OCI-LY1 (cell line): ENCODE data around the gene CIDEC.
"Not testable (repeated sequence)": the region's sequence is repeated elsewhere in the genome, so short reads cannot be mapped to it uniquely, and the experiment has no call there.

ENCODE experiments used
- H2AFZ ChIP-seq: fragments of 200-600 bp; sonication (generic), shearing (Covaris generic); 2 replicates; pipeline ENCODE4 v1.6.0; 2014; ENCODE audit warnings: antibody characterized with exemption, mild to moderate bottlenecking, low read length
- H3F3A ChIP-seq: fragments of 200-600 bp; sonication (generic), shearing (Covaris generic); 2 replicates; pipeline ENCODE4 v1.6.0; 2014; ENCODE audit warnings: mild to moderate bottlenecking, antibody characterized with exemption, low read length, moderate library complexity; ENCODE audit not compliant: insufficient read depth
- H3K27ac ChIP-seq: fragments of 200-600 bp; sonication (generic); 2 replicates; pipeline ENCODE4 v1.5.1; 2014; ENCODE audit warnings: low read length, mixed run types, mild to moderate bottlenecking, low read depth; ENCODE audit not compliant: poor library complexity, severe bottlenecking
- H3K27me3 ChIP-seq: fragments of 200-600 bp; sonication (generic); 2 replicates; pipeline ENCODE4 v1.6.0; 2014; ENCODE audit warnings: antibody characterized with exemption, mild to moderate bottlenecking, low read length, moderate library complexity; ENCODE audit not compliant: insufficient read depth
- H3K36me3 ChIP-seq: fragments of 200-600 bp; sonication (generic); 2 replicates; pipeline ENCODE4 v1.6.1; 2014; ENCODE audit warnings: mild to moderate bottlenecking, antibody characterized with exemption, low read length, moderate library complexity, mixed read lengths; ENCODE audit not compliant: insufficient read depth
- H3K4me1 ChIP-seq: fragments of 200-600 bp; sonication (generic); 2 replicates; pipeline ENCODE4 v1.5.1; 2014; ENCODE audit warnings: mild to moderate bottlenecking, low read length, moderate library complexity; ENCODE audit not compliant: insufficient read depth, severe bottlenecking
- H3K4me2 ChIP-seq: fragments of 200-600 bp; sonication (generic), shearing (Covaris generic); 2 replicates; pipeline ENCODE4 v1.6.1; 2014; ENCODE audit warnings: low read length
- H3K4me3 ChIP-seq: fragments of 200-600 bp; sonication (generic); 2 replicates; pipeline ENCODE4 v1.5.1; 2014; ENCODE audit warnings: low read length, low read depth, mild to moderate bottlenecking, mixed read lengths; ENCODE audit not compliant: poor library complexity, severe bottlenecking
- H3K79me2 ChIP-seq: fragments of 200-600 bp; shearing (Covaris generic); 2 replicates; pipeline ENCODE4 v1.6.1; 2016; ENCODE audit warnings: mixed run types, low read length, mixed read lengths; ENCODE audit not compliant: insufficient read depth
- H3K9ac ChIP-seq: fragments of 200-600 bp; sonication (generic), shearing (Covaris generic); 2 replicates; pipeline ENCODE4 v1.6.1; 2014; ENCODE audit warnings: mild to moderate bottlenecking, low read length, mixed read lengths
- H3K9me2 ChIP-seq: fragments of 200-600 bp; sonication (generic), shearing (Covaris generic); 2 replicates; pipeline ENCODE4 v1.6.1; 2014; ENCODE audit warnings: low read depth, mild to moderate bottlenecking, low read length, mixed read lengths
- H3K9me3 ChIP-seq: fragments of 200-600 bp; shearing (Covaris generic); 2 replicates; pipeline ENCODE4 v1.6.1; 2014; ENCODE audit warnings: low read length, mixed read lengths
- H4K20me1 ChIP-seq: fragments of 200-600 bp; sonication (generic), shearing (Covaris generic); 2 replicates; pipeline ENCODE4 v1.6.0; 2016; ENCODE audit warnings: mild to moderate bottlenecking, low read length; ENCODE audit not compliant: insufficient read depth
- EZH2 ChIP-seq: fragments of 200-600 bp; sonication (generic), shearing (Covaris generic); IDR thresholded peaks from 2 replicates; pipeline ENCODE4 v1.8.0; 2017; ENCODE audit warnings: borderline replicate concordance, mixed run types, mild to moderate bottlenecking, antibody characterized with exemption, low read length, moderate library complexity, mixed read lengths
- TF ChIP-seq, protein P1 (sequence below): fragments of 200-600 bp; sonication (generic), shearing (Covaris generic); IDR thresholded peaks from 2 replicates; pipeline ENCODE4 v1.5.1; 2017; ENCODE audit warnings: mild to moderate bottlenecking, antibody characterized with exemption, low read length, moderate library complexity, mixed read lengths

The CIDEC gene

DNA sequence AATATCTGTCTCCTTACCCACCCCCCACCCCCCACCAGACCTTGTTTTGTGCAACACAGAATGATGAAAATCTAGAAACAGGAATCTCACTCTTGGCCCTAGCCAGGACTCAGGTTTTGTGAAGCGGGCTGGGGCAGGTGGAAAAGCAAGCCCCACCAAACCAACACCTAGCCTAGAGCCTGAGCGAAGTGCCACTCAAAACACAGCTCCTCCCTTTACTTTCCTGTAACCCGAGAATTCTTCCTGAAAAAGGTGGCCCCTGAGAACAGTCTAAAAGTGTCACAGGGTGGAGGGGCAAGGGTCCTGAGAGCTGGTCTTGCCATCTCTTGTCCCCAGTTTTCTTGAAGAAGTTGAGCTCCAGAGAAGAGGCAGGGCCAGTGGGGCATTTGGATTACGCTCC is 18.9 kb downstream of the CIDEC start:
- Histone ChIP-seq H3K4me2 (no peak overlapping the region), H3K27ac (no peak overlapping the region), H3K27me3 (no peaks in the 10 kb centered on the region), H3K4me1 (no peaks in the 10 kb centered on the region), H3K4me3 (no peak overlapping the region), H3F3A (no peaks in the 10 kb centered on the region), H3K79me2 (no peaks in the 10 kb centered on the region), H3K9me3 (no peaks in the 10 kb centered on the region), H3K9ac (no peak overlapping the region), H3K36me3 (no peaks in the 10 kb centered on the region), H2AFZ (no peak overlapping the region), H3K9me2 (no peaks in the 10 kb centered on the region), H4K20me1 (no peaks in the 10 kb centered on the region)
- TF ChIP-seq, protein P1, sequence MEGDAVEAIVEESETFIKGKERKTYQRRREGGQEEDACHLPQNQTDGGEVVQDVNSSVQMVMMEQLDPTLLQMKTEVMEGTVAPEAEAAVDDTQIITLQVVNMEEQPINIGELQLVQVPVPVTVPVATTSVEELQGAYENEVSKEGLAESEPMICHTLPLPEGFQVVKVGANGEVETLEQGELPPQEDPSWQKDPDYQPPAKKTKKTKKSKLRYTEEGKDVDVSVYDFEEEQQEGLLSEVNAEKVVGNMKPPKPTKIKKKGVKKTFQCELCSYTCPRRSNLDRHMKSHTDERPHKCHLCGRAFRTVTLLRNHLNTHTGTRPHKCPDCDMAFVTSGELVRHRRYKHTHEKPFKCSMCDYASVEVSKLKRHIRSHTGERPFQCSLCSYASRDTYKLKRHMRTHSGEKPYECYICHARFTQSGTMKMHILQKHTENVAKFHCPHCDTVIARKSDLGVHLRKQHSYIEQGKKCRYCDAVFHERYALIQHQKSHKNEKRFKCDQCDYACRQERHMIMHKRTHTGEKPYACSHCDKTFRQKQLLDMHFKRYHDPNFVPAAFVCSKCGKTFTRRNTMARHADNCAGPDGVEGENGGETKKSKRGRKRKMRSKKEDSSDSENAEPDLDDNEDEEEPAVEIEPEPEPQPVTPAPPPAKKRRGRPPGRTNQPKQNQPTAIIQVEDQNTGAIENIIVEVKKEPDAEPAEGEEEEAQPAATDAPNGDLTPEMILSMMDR = no peak

GRCh38 chr3:9859530-9860025 is 20.5 kb downstream of the CIDEC start:
- no peak for TF ChIP-seq EZH2
- TF ChIP-seq, protein P1 = no peak
- Histone ChIP-seq H3K27me3 (no peaks in the 10 kb centered on the region), H3K79me2 (no peaks in the 10 kb centered on the region), H3K4me1 (no peaks in the 10 kb centered on the region), H3K9ac (no peak overlapping the region), H3K27ac (no peak overlapping the region), H3F3A (no peaks in the 10 kb centered on the region), H3K36me3 (no peaks in the 10 kb centered on the region), H4K20me1 (no peaks in the 10 kb centered on the region), H3K4me3 (no peak overlapping the region), H3K9me3 (no peaks in the 10 kb centered on the region), H3K9me2 (no peaks in the 10 kb centered on the region), H2AFZ (no peak overlapping the region), H3K4me2 (no peak overlapping the region)

DNA sequence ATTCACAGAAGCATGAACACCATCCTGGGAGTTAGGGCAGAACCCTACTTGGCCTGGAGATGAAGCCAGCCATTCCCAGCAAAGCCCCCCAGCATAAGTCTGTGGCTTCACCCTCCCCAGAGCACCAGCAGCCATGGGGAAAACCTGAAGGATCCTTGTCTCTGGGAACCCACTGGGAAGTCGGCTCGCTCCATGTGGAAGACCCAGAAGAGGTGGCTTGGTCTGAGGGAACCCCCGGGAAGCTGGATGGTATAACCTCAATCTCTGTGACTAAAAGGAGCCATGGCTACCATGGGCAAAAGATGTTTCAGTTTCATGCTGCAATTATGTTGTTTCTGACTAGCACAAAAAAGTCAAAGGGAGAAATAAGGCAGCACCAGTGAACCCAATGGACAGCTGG is 24.5 kb downstream of the CIDEC start:
- Histone ChIP-seq H3K4me3 (no peak overlapping the region), H3K9ac (no peak overlapping the region), H4K20me1 (no peaks in the 10 kb centered on the region), H3K27ac (no peak overlapping the region), H3K27me3 (no peaks in the 10 kb centered on the region), H3K36me3 (no peaks in the 10 kb centered on the region), H3K9me3 (no peaks in the 10 kb centered on the region), H3F3A (no peaks in the 10 kb centered on the region), H3K4me2 (no peak overlapping the region), H3K79me2 (no peaks in the 10 kb centered on the region), H3K4me1 (no peaks in the 10 kb centered on the region), H2AFZ (no peak overlapping the region), H3K9me2 (no peaks in the 10 kb centered on the region)
- TF ChIP-seq, protein P1 = no peak
- no peak for TF ChIP-seq EZH2

DNA sequence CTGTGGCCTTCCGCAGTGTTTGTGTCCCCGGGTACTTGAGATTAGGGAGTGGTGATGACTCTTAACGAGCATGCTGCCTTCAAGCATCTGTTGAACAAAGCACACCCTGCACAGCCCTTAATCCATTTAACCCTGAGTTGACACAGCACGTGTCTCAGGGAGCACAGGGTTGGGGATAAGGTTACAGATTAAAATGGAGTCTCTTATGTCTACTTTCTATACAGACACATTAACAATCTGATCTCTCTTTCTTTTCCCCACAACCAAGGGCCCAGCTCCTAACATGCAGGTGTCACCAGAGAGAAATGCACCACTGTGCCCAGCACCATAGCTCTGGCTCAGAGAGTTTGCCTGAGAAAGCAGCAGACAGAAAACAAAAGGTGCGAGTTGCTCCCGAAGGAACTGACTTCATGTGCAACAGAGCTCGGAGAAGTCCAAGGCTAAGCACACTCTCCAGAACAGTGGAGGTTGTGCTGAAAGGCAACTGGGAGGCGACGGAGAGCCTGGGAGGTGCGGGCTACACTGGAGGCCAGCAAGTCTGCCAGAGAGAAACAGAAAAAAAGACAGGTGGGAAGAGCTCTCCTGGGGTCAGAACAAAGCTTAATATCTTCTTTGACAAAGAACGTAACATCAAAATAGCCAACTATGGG is 25.6 kb downstream of the CIDEC start:
- not testable (repeated sequence) for H4K20me1 ChIP-seq, H3K9ac ChIP-seq, H3K9me3 ChIP-seq, H2AFZ ChIP-seq, H3K79me2 ChIP-seq, H3F3A ChIP-seq, H3K9me2 ChIP-seq, H3K4me1 ChIP-seq, H3K27me3 ChIP-seq, H3K27ac ChIP-seq, H3K4me2 ChIP-seq, H3K36me3 ChIP-seq, H3K4me3 ChIP-seq
